Stimulated activated naive CD8-positive, alpha-beta T cell treated with anti-CD3 and anti-CD28 coated beads, Interleukin-15, Interleukin-2, amounts not matched to agents 100 ng/mL and 50 ng/mL, for 24 hours (primary cell): Measurements from ENCODE around the gene MESD.

Experiments used
- H3K27ac Mint-ChIP-seq: one replicate; pipeline ENCODE4 v1.8.0; 2021; ENCODE audit warnings: mild to moderate bottlenecking, mixed read lengths
- H3K27me3 Mint-ChIP-seq: one replicate; pipeline ENCODE4 v1.8.0; 2021; ENCODE audit warnings: mixed read lengths
- H3K36me3 Mint-ChIP-seq: one replicate; pipeline ENCODE4 v1.8.0; 2021; ENCODE audit warnings: low read depth, mixed read lengths
- H3K4me1 Mint-ChIP-seq: one replicate; pipeline ENCODE4 v1.8.0; 2021; ENCODE audit warnings: low read depth, mixed read lengths
- H3K4me3 Mint-ChIP-seq: one replicate; pipeline ENCODE4 v1.8.0; 2021; ENCODE audit warnings: mild to moderate bottlenecking, mixed read lengths
- H3K9me3 Mint-ChIP-seq: one replicate; pipeline ENCODE4 v1.8.0; 2021; ENCODE audit warnings: mixed read lengths

MESD gene

DNA sequence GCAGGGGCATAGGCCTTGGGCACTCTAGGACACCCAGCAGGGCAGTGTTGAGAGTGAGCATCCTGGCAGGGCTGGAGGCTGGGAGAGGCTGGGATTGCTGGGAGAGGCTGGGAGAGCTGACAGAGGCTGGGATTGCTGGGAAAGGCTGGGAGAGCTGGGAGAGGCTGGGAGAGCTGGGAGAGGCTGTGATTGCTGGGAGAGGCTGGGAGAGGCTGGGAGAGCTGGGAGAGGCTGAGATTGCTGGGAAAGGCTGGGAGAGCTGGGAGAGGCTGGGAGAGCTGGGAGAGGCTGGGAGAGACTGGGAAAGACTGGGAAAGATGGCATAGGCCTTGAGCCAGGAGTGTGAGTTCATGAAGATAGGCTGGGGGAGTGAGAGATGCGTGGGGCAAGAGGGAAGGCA is 77.8 kb downstream of the MESD start:
- Mint-ChIP-seq H3K4me1 (no peaks in the 10 kb centered on the region), H3K27ac (no peak overlapping the region), H3K4me3 (no peak overlapping the region), H3K27me3 (no peaks in the 10 kb centered on the region), H3K36me3 (peaks cover 4% of the 10 kb centered on the region), H3K9me3 (no peaks in the 10 kb centered on the region)

DNA sequence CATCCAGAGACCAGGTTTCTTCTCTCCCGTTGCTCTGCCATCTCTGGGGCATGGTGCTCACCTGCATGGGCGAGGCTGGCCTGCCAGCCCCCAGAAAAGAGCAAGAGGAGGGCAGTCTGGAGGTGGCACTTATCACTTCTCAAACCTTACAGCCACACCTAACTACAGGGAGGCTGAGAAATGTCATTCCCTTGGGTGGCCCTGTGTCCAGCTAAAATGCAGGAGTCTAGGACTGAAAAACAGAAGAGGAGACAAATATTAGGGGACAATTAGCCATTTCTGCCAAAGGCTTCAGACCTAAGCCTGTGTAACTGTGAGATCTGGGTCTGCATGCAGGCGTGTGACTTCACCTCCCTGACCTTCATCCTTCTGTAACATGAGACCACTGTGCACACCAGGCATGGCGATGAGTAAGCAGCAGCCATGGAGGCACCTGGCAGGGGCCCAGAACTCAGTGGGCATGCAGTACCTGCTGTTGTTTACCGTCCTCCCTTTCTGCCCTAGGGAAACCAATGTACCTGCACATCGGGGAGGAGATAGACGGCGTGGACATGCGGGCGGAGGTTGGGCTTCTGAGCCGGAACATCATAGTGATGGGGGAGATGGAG is 83.4 kb downstream of the MESD start:
- Mint-ChIP-seq H3K4me1 (no peaks in the 10 kb centered on the region), H3K27me3 (no peaks in the 10 kb centered on the region), H3K9me3 (no peaks in the 10 kb centered on the region), H3K36me3 (peaks cover 4% of the 10 kb centered on the region), H3K4me3 (no peak overlapping the region), H3K27ac (no peak overlapping the region)

DNA sequence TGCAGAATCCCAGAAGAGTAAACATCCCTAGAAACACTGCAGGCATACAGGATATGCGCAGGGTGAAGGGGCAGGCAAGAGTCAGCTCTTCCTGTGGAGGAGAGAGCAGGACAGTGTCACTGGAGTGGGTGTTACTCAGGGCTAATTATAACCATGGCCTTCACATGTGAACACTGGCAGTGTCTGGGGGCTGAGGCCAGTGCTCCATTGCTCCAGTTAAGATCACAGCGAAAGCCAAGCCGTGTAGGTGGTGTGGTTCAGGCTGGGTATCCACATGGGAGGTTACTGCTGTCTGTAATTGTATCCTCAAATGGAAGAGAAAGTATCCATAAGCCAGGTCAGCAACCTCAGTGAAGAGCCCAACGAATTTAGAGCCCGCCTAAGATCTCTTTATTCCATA is 84.6 kb downstream of the MESD start:
- no peaks in the 10 kb centered on the region for H3K27me3 Mint-ChIP-seq
- no peaks in the 10 kb centered on the region for H3K4me1 Mint-ChIP-seq
- no peaks in the 10 kb centered on the region for H3K9me3 Mint-ChIP-seq
- H3K36me3 Mint-ChIP-seq: peaks cover 4% of the 10 kb centered on the region
- H3K27ac Mint-ChIP-seq: no peak overlapping the region
- no peak overlapping the region for H3K4me3 Mint-ChIP-seq

DNA sequence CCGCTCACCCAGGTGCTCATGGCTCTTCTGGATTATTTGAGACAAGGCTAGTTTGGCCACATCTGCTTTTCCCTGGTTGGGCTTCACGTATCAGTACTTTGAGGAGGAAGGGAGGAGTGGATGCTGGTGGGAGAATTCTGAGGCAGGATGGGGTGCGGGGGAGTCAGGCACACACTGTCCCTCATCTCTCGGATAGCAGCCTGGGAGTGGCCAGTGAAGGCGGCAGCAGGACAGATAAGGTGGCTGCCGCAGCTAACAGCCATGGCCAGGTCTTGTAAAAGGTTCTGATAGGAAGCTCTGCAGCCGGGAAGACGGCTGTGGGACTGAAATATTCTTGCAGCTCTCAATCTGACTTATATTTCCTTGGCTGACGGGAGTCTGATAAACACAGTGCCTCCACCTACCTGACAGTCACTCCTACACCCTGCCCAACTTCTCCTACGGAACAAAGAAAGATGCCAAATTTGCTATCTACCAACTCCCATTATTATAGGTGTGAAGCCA is 87.3 kb downstream of the MESD start:
- H3K4me1 Mint-ChIP-seq: no peaks in the 10 kb centered on the region
- no peak overlapping the region for H3K4me3 Mint-ChIP-seq
- no peaks in the 10 kb centered on the region for H3K36me3 Mint-ChIP-seq
- no peak overlapping the region for H3K27ac Mint-ChIP-seq
- no peaks in the 10 kb centered on the region for H3K27me3 Mint-ChIP-seq
- no peaks in the 10 kb centered on the region for H3K9me3 Mint-ChIP-seq

DNA sequence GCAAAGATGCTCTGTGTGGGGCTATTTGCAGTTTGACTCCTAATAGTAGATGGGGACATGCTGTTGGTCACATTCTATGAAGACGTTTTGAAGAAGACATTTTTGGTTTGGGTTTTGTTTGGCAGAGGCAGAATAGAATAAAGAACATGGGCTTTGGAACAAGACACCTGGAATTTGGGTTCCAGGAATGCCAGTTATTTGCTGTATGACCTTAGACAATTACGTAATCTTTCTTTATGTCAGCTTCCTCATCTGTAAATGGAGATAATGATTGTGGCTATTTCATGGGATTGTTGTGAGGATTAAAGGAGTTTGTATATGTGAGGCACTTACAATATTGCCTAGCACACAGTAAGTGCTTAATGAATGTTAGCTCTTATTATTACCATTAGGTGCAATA is 91.6 kb downstream of the MESD start:
- H3K27me3 Mint-ChIP-seq: no peaks in the 10 kb centered on the region
- no peak overlapping the region for H3K27ac Mint-ChIP-seq
- peaks cover 7% of the 10 kb centered on the region for H3K9me3 Mint-ChIP-seq
- H3K4me3 Mint-ChIP-seq: no peak overlapping the region
- H3K4me1 Mint-ChIP-seq: no peaks in the 10 kb centered on the region
- H3K36me3 Mint-ChIP-seq: peaks cover 13% of the 10 kb centered on the region
